ENCODE measurements around the gene SH3BGRL2.

SH3BGRL2 gene

GRCh38 chr6:79631693-79632172 is 604 bp downstream of the SH3BGRL2 start:
- Histone ChIP-seq H3K4me1 (ENCODE audit: control insufficient read depth, insufficient read depth, low read length) (peaks cover 7% of the 10 kb centered on the region), H3K9me3 (ENCODE audit: control insufficient read depth, insufficient read depth, low read depth, low read length) (no peaks in the 10 kb centered on the region), H3K36me3 (ENCODE audit: control insufficient read depth in 2 of 2, insufficient read depth in 1 of 2, low read length in 2 of 2) (no peaks in the 10 kb centered on the region), H3K4me3 (ENCODE audit: low read depth, low read length) (peak overlapping the region; percentile 77), H3K27ac (ENCODE audit: extremely low read depth, low read depth, low read length) (peak overlapping the region; percentile 65; the same call in 1 of the 2 replicates)
- TF ChIP-seq, protein P1, sequence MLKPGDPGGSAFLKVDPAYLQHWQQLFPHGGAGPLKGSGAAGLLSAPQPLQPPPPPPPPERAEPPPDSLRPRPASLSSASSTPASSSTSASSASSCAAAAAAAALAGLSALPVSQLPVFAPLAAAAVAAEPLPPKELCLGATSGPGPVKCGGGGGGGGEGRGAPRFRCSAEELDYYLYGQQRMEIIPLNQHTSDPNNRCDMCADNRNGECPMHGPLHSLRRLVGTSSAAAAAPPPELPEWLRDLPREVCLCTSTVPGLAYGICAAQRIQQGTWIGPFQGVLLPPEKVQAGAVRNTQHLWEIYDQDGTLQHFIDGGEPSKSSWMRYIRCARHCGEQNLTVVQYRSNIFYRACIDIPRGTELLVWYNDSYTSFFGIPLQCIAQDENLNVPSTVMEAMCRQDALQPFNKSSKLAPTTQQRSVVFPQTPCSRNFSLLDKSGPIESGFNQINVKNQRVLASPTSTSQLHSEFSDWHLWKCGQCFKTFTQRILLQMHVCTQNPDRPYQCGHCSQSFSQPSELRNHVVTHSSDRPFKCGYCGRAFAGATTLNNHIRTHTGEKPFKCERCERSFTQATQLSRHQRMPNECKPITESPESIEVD (tag by site-specific recombination; IDR thresholded peaks at IDR 0.05): peak; percentile 68
- no peak for TF ChIP-seq ZFHX2 (tag by site-specific recombination; conservative IDR thresholded peaks at IDR 0.05)
- TF ChIP-seq, protein P2, sequence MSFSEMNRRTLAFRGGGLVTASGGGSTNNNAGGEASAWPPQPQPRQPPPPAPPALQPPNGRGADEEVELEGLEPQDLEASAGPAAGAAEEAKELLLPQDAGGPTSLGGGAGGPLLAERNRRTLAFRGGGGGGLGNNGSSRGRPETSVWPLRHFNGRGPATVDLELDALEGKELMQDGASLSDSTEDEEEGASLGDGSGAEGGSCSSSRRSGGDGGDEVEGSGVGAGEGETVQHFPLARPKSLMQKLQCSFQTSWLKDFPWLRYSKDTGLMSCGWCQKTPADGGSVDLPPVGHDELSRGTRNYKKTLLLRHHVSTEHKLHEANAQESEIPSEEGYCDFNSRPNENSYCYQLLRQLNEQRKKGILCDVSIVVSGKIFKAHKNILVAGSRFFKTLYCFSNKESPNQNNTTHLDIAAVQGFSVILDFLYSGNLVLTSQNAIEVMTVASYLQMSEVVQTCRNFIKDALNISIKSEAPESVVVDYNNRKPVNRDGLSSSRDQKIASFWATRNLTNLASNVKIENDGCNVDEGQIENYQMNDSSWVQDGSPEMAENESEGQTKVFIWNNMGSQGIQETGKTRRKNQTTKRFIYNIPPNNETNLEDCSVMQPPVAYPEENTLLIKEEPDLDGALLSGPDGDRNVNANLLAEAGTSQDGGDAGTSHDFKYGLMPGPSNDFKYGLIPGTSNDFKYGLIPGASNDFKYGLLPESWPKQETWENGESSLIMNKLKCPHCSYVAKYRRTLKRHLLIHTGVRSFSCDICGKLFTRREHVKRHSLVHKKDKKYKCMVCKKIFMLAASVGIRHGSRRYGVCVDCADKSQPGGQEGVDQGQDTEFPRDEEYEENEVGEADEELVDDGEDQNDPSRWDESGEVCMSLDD (tag by site-specific recombination; IDR thresholded peaks at IDR 0.05): peak; percentile 10; the same call in 1 of the 2 replicates
- TF ChIP-seq ZNF514 (tag by site-specific recombination; IDR thresholded peaks at IDR 0.05): no peak
- TF ChIP-seq, protein P3, sequence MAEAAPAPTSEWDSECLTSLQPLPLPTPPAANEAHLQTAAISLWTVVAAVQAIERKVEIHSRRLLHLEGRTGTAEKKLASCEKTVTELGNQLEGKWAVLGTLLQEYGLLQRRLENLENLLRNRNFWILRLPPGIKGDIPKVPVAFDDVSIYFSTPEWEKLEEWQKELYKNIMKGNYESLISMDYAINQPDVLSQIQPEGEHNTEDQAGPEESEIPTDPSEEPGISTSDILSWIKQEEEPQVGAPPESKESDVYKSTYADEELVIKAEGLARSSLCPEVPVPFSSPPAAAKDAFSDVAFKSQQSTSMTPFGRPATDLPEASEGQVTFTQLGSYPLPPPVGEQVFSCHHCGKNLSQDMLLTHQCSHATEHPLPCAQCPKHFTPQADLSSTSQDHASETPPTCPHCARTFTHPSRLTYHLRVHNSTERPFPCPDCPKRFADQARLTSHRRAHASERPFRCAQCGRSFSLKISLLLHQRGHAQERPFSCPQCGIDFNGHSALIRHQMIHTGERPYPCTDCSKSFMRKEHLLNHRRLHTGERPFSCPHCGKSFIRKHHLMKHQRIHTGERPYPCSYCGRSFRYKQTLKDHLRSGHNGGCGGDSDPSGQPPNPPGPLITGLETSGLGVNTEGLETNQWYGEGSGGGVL (tag by site-specific recombination; IDR thresholded peaks at IDR 0.05): no peak
- TF ChIP-seq MYNN (tag by site-specific recombination; IDR thresholded peaks at IDR 0.05; ENCODE audit: borderline replicate concordance): no peak
- peak; percentile 78 for TF ChIP-seq KLF1 (tag by site-specific recombination; IDR thresholded peaks at IDR 0.05)
- no peak for TF ChIP-seq ZNF529 (tag by site-specific recombination; IDR thresholded peaks at IDR 0.05; ENCODE audit: insufficient replicate concordance)
- TF ChIP-seq, protein P4, sequence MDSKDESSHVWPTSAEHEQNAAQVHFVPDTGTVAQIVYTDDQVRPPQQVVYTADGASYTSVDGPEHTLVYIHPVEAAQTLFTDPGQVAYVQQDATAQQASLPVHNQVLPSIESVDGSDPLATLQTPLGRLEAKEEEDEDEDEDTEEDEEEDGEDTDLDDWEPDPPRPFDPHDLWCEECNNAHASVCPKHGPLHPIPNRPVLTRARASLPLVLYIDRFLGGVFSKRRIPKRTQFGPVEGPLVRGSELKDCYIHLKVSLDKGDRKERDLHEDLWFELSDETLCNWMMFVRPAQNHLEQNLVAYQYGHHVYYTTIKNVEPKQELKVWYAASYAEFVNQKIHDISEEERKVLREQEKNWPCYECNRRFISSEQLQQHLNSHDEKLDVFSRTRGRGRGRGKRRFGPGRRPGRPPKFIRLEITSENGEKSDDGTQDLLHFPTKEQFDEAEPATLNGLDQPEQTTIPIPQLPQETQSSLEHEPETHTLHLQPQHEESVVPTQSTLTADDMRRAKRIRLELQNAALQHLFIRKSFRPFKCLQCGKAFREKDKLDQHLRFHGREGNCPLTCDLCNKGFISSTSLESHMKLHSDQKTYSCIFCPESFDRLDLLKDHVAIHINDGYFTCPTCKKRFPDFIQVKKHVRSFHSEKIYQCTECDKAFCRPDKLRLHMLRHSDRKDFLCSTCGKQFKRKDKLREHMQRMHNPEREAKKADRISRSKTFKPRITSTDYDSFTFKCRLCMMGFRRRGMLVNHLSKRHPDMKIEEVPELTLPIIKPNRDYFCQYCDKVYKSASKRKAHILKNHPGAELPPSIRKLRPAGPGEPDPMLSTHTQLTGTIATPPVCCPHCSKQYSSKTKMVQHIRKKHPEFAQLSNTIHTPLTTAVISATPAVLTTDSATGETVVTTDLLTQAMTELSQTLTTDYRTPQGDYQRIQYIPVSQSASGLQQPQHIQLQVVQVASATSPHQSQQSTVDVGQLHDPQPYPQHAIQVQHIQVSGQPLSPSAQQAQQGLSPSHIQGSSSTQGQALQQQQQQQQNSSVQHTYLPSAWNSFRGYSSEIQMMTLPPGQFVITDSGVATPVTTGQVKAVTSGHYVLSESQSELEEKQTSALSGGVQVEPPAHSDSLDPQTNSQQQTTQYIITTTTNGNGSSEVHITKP (tag by site-specific recombination; IDR thresholded peaks at IDR 0.05): peak; percentile 99
- POLR2A ChIA-PET: interaction anchor here (1.2 to 2.2 kb wide), 13 partner anchors 9 to 554 kb away, joined by 3 to 15 read pairs (median 7); partner anchors contain the start of genes BCKDHB, LCA5 and PHIP
- CTCF ChIA-PET: interaction anchor here (0.6 to 3.0 kb wide), 8 partner anchors 40 to 571 kb away, joined by 3 to 8 read pairs (median 6); no protein-coding TSS in a partner anchor

DNA sequence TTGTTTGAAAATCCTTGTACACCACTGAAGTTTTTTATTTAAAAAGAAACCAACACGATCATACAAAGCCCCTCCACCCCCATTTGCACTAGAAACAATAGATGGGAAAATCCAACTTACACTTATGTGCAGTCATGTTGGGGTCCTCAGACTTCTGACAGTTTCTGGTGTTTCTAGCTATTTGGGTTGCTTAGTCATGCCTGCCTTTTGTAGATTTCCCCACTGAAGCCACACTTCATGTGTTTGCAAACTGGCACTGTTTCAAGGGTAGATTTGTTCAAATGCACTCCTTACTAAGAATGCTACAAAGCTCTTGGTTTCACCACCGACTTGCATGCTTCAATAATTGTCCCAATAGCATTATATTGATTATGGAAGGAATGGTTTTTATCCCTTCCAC is 1.5 kb downstream of the SH3BGRL2 start:
- no peaks in the 10 kb centered on the region for H3K36me3 ChIP-seq (ENCODE audit: control insufficient read depth in 2 of 2, insufficient read depth in 1 of 2, low read length in 2 of 2)
- H3K9me3 ChIP-seq (ENCODE audit: control insufficient read depth, insufficient read depth, low read depth, low read length): no peaks in the 10 kb centered on the region
- no peak overlapping the region for H3K27ac ChIP-seq (ENCODE audit: extremely low read depth, low read depth, low read length)
- ChIA-PET CTCF (interaction anchor here (0.6 to 3.0 kb wide), 7 partner anchors 12 to 88 kb away, joined by 3 to 8 read pairs (median 7); no protein-coding TSS in a partner anchor), POLR2A (interaction anchor here (1.6 to 2.2 kb wide), 2 partner anchors 8 to 39 kb away, joined by 9 read pairs; no protein-coding TSS in a partner anchor)
- H3K4me1 ChIP-seq (ENCODE audit: control insufficient read depth, insufficient read depth, low read length): peaks cover 7% of the 10 kb centered on the region
- H3K4me3 ChIP-seq (ENCODE audit: low read depth, low read length): no peak overlapping the region
- TF ChIP-seq, protein P4 (tag by site-specific recombination; IDR thresholded peaks at IDR 0.05): peak; percentile 64; the same call in 1 of the 2 replicates
- TF ChIP-seq, protein P3 (tag by site-specific recombination; IDR thresholded peaks at IDR 0.05): no peak
- TF ChIP-seq ZNF335 (tag by site-specific recombination; conservative IDR thresholded peaks at IDR 0.05) (peak; percentile 65), ZNF175 (tag by site-specific recombination; IDR thresholded peaks at IDR 0.05) (no peak), PRDM4 (tag by site-specific recombination; IDR thresholded peaks at IDR 0.05) (peak; percentile 65), TRIM28 (IDR thresholded peaks at IDR 0.05; ENCODE audit: borderline replicate concordance, low read length) (no peak)
